Duodenal mucosa (tissue), 2 donors: Measurements from ENCODE around the gene NEO1.

Experiments used
- H3K27ac ChIP-seq: one replicate; pipeline ENCODE4 v1.7.0; 2013; ENCODE audit warnings: low read depth, low read length
- H3K27me3 ChIP-seq, 2 donors: one replicate each; pipeline ENCODE4 v1.7.0; 2013; ENCODE audit warnings: low read length in 2 of 2, control low read depth in 1 of 2; ENCODE audit not compliant: insufficient read depth in 2 of 2, control insufficient read depth in 1 of 2
- H3K36me3 ChIP-seq, 2 donors: one replicate each; pipeline ENCODE4 v1.7.0; 2013; ENCODE audit warnings: low read length in 2 of 2, control low read depth in 1 of 2; ENCODE audit not compliant: insufficient read depth in 2 of 2, control insufficient read depth in 1 of 2
- H3K4me1 ChIP-seq, 2 donors: one replicate each; pipeline ENCODE4 v1.7.0; 2013; ENCODE audit warnings: low read length in 2 of 2, control low read depth in 1 of 2; ENCODE audit not compliant: insufficient read depth in 2 of 2, control insufficient read depth in 1 of 2
- H3K4me3 ChIP-seq, 2 donors: one replicate each; pipeline ENCODE4 v1.7.0; 2013; ENCODE audit warnings: low read length in 2 of 2, low read depth in 1 of 2
- H3K9ac ChIP-seq, 2 donors: one replicate each; pipeline ENCODE4 v1.7.0; 2013; ENCODE audit warnings: low read length in 2 of 2, low read depth in 1 of 2
- H3K9me3 ChIP-seq, 2 donors: one replicate each; pipeline ENCODE4 v1.7.0; 2013; ENCODE audit warnings: low read length in 2 of 2, control low read depth in 1 of 2; ENCODE audit not compliant: control insufficient read depth in 1 of 2

NEO1 gene

DNA sequence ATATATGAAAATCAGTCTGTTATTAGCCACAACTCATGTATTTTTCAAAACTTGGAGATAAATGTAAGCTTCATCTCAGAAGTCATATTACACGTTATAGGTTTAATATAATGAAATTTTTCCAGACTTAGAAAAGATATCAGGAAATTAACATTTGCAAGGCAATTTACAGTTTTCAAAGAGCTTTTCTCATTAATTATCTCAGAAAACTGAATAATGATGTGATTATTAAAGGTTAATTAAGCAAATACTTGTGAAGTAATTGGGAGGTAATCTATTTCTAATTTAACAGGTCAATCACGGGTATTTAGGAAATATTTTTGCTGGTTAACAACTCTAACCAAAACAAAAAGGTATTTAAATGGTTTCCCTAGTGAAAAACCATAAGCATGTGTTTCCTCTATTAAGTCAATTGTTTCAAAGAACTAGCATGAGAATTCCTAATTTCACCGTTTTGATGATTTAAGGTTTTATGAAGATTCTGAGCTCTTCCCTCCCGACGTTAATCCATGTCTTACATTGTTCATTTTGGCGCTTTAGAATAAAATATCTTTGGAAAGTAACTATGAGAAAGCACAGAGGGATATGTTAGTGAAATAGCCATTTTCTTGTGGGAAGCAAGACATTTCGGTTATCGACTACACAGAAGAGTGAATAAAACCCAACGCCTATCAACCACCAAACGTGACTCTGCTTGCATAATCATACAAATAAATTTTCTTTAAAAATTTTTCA, 1.5 kb upstream of the NEO1 start:
- Histone ChIP-seq H3K27ac (no peak overlapping the region), H3K4me3 (peak overlapping the region; percentile 63 to 79), H3K4me1 (peaks cover 4 to 23% of the 10 kb centered on the region in 2 donors), H3K36me3 (no peaks in the 10 kb centered on the region), H3K27me3 (peaks cover 0 to 4% of the 10 kb centered on the region in 2 donors), H3K9me3 (no peaks in the 10 kb centered on the region), H3K9ac (peak overlapping the region; percentile 40 to 62)

DNA sequence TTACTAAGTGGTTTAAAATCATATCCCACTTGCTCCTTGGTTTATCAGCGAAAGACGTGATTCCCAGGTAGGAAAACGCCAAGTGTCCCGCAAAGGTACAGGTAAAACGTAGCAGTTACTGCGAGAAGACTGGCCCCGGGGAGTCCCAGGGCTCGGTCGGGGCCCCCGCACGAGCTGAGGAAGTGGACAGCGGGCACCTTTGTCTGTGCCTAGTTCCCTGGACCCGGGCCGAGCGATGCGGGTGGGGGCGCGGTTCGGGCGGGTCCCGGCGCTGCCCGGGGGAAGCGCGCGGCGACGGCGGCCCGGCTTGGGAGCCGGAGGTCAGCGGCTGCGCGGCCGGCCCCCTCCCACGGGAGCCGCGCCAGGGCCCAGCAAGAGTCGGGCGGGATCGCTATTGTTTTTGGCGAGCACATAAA, 864 bp upstream of the NEO1 start:
- H3K27me3 ChIP-seq: peaks cover 0 to 4% of the 10 kb centered on the region in 2 donors

GRCh38 chr15:73052653-73053397, 562 bp downstream of the NEO1 start:
- no peaks in the 10 kb centered on the region for H3K36me3 ChIP-seq
- H3K27me3 ChIP-seq: peaks cover 0 to 4% of the 10 kb centered on the region in 2 donors
- peak overlapping the region; percentile 85 for H3K4me3 ChIP-seq
- H3K9me3 ChIP-seq: no peaks in the 10 kb centered on the region
- H3K9ac ChIP-seq: peak overlapping the region; percentile 50 to 65
- peaks cover 5 to 23% of the 10 kb centered on the region in 2 donors for H3K4me1 ChIP-seq
- peak overlapping the region; percentile 59 for H3K27ac ChIP-seq

More for the DNA sequence above, 864 bp upstream of the NEO1 start:
- Histone ChIP-seq H3K4me3 (peak overlapping the region; percentile 63 to 79), H3K9ac (peak overlapping the region; percentile 40 to 62), H3K27ac (peak overlapping the region; percentile 89), H3K4me1 (peaks cover 4 to 23% of the 10 kb centered on the region in 2 donors), H3K36me3 (no peaks in the 10 kb centered on the region), H3K9me3 (no peaks in the 10 kb centered on the region)

DNA sequence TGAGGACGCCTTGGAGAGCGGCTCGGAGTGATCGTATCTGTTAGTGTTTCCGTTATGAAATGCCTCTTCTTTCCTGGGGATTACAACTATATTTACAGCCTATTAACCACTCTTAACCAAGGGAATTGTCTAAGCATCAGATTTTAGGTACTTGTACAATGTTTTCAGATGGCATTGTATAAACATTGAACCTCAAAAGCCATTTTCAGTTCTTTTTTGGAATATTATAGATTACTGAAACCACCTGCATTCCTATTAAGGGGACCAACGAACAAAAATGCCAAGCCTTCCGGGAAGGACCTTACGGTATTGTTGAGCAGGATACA, 1.1 kb downstream of the NEO1 start:
- Histone ChIP-seq H3K9me3 (no peaks in the 10 kb centered on the region), H3K27ac (no peak overlapping the region), H3K27me3 (peaks cover 0 to 4% of the 10 kb centered on the region in 2 donors), H3K4me1 (peaks cover 10 to 23% of the 10 kb centered on the region in 2 donors), H3K4me3 (peak overlapping the region; percentile 85), H3K9ac (peak overlapping the region; percentile 50 to 65), H3K36me3 (no peaks in the 10 kb centered on the region)

DNA sequence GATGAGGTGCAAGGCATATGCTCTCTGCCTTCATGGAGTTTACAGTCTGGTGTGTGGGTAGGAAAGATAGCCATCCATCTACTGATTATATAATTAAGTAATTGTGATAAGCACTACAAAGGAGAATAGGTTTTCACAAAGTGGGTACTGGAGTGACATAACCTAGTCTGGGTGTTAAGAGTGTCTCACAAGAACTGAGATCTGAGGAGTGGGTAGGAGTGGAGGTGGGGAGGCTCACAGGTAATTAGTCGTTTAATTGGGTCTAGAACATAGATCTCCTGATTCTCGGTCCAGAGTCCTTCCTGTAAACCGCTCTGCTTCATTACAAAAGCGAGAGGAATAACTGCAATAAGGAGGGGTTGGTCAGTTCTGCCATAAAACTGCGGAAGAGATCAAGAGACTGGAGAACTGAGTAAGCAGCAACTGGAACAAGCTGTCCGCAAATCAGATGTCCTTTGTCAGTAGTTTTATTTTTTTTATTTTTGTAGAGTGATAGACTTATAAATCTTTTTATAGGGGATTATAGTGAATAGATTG, 2.2 kb downstream of the NEO1 start:
- no peak overlapping the region for H3K27ac ChIP-seq
- peaks cover 18 to 23% of the 10 kb centered on the region in 2 donors for H3K4me1 ChIP-seq
- H3K9ac ChIP-seq: no peak overlapping the region
- H3K36me3 ChIP-seq: no peaks in the 10 kb centered on the region
- H3K9me3 ChIP-seq: no peaks in the 10 kb centered on the region
- H3K27me3 ChIP-seq: peaks cover 0 to 4% of the 10 kb centered on the region in 2 donors
- peak overlapping the region; percentile 85 for H3K4me3 ChIP-seq

DNA sequence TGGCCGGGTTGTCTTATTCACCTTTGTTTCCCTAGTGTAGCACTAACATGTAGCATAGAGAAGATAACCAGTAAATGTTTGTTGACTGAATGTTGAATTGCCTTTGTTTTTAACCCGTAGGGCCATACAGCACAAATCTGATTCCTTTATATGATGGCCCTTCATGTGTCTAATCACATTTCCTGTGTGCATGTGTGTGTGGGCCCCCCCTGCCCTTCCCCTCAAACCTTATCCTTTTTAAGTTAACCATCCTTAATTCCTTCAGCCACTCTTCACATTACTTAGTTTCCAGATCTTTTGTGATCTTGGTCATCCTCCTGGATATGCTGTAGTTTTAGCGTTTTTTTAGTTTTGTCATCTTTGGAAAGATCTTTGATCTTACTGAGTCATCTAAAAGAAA, 4.2 kb downstream of the NEO1 start:
- peaks cover 0 to 4% of the 10 kb centered on the region in 2 donors for H3K27me3 ChIP-seq
- H3K27ac ChIP-seq: no peak overlapping the region
- no peak overlapping the region for H3K9ac ChIP-seq
- H3K4me3 ChIP-seq: no peak overlapping the region
- H3K36me3 ChIP-seq: no peaks in the 10 kb centered on the region
- peaks cover 26 to 29% of the 10 kb centered on the region in 2 donors for H3K4me1 ChIP-seq
- H3K9me3 ChIP-seq: no peaks in the 10 kb centered on the region

GRCh38 chr15:73058437-73058836, 6.2 kb downstream of the NEO1 start:
- H3K9ac ChIP-seq: no peak overlapping the region
- H3K27ac ChIP-seq: no peak overlapping the region
- H3K36me3 ChIP-seq: no peaks in the 10 kb centered on the region
- H3K4me3 ChIP-seq: no peak overlapping the region
- peaks cover 0 to 4% of the 10 kb centered on the region in 2 donors for H3K27me3 ChIP-seq
- H3K4me1 ChIP-seq: peaks cover 24 to 26% of the 10 kb centered on the region in 2 donors
- H3K9me3 ChIP-seq: no peaks in the 10 kb centered on the region

- H3K4me1 ChIP-seq: peaks cover 5 to 9% of the 10 kb centered on the region in 2 donors
- no peak overlapping the region for H3K4me3 ChIP-seq
- H3K27ac ChIP-seq: no peak overlapping the region
- no peaks in the 10 kb centered on the region for H3K36me3 ChIP-seq
- no peak overlapping the region for H3K9ac ChIP-seq
- no peaks in the 10 kb centered on the region for H3K9me3 ChIP-seq
- H3K27me3 ChIP-seq: no peaks in the 10 kb centered on the region
Observed at GRCh38 chr15:73065114-73065513, 12.9 kb downstream of the NEO1 start.

GRCh38 chr15:73069109-73069508, 16.8 kb downstream of the NEO1 start:
- no peaks in the 10 kb centered on the region for H3K27me3 ChIP-seq
- peaks cover 10 to 11% of the 10 kb centered on the region in 2 donors for H3K4me1 ChIP-seq
- H3K4me3 ChIP-seq: no peak overlapping the region
- no peak overlapping the region for H3K9ac ChIP-seq
- no peak overlapping the region for H3K27ac ChIP-seq
- no peaks in the 10 kb centered on the region for H3K9me3 ChIP-seq
- no peaks in the 10 kb centered on the region for H3K36me3 ChIP-seq

GRCh38 chr15:73072894-73073293, 20.6 kb downstream of the NEO1 start:
- no peaks in the 10 kb centered on the region for H3K9me3 ChIP-seq
- H3K27ac ChIP-seq: no peak overlapping the region
- H3K4me1 ChIP-seq: peaks cover 10 to 26% of the 10 kb centered on the region in 2 donors
- no peak overlapping the region for H3K4me3 ChIP-seq
- no peaks in the 10 kb centered on the region for H3K27me3 ChIP-seq
- H3K9ac ChIP-seq: no peak overlapping the region
- H3K36me3 ChIP-seq: no peaks in the 10 kb centered on the region
